ENCODE results near the gene KIF2C. TPM values are rescaled to one million over a fixed set of nuclear protein-coding genes. Genes with fewer than 3 reads are reported as not detected.
A peak's percentile ranks its signal among the peaks of the same experiment; 100 is the strongest.
"Not testable (repeated sequence)": the region's sequence is repeated elsewhere in the genome, so short reads cannot be mapped to it uniquely, and the experiment has no call there.

Gene KIF2C
- total and polyA plus RNA-seq, 9 of the 15 experiments (the other 6 are each of a cell fraction or from before 2014, with no cell fraction given) = 84.9 to 226 (median 169) TPM

GRCh38 chr1:44810762-44811105, 71.1 kb downstream of the KIF2C start:
- H3K4me2 ChIP-seq (ENCODE audit: insufficient read depth, low read length); in situ Hi-C loops (cut with MboI); H3K4me3 ChIP-seq; DNase-seq (ENCODE audit: extremely low read depth in 1 of 4, low spot score in 3 of 4); H2AFZ ChIP-seq (ENCODE audit: low read depth, low read length); BruUV-seq (replicated peaks); intact Hi-C loops (cut with micrococcal nuclease); H4K20me1 ChIP-seq (replicated peaks; ENCODE audit: control insufficient read depth, insufficient read depth, low read length); H3K9me1 ChIP-seq (ENCODE audit: control insufficient read depth, insufficient read depth, low read length); FAIRE-seq; ATAC-seq; CTCF ChIA-PET (ENCODE audit: low intra/inter-chr PET ratio); H3K27ac ChIP-seq (ENCODE audit: extremely low read depth, low read depth, low read length); H3K9me3 ChIP-seq (replicated peaks; ENCODE audit: control insufficient read depth, insufficient read depth, low read depth, low read length); H3K27me3 ChIP-seq (ENCODE audit: control insufficient read depth in 2 of 2, insufficient read depth in 2 of 2, low read length in 2 of 2); TF ChIP-seq ZNF740 (tag; IDR thresholded peaks at IDR 0.05): not testable (repeated sequence)
- Histone ChIP-seq H3K36me3 (ENCODE audit: control insufficient read depth, insufficient read depth, low read length) (peaks cover 13% of the 10 kb centered on the region; the same call in 2 of the 3 replicates), H3K79me2 (ENCODE audit: control insufficient read depth, insufficient read depth, low read length) (peaks cover 13% of the 10 kb centered on the region; the same call in 1 of the 3 replicates), H3K4me1 (replicated peaks in 1 of 2; ENCODE audit: control insufficient read depth in 2 of 2, insufficient read depth in 2 of 2, low read length in 2 of 2) (peaks cover 59 to 67% of the 10 kb centered on the region in 2 experiments), H3K9ac (ENCODE audit: insufficient read depth in 1 of 2, low read depth in 2 of 2, low read length in 2 of 2) (peak overlapping the region in 1 of 2 experiments; percentile 24; a peak in 1 of 4 replicates)
- WGBS (ENCODE audit: insufficient coverage, low coverage, missing lambda C conversion rate) = 79% methylated on average over 4 of the region's 4 CpGs
- POLR2A ChIA-PET = interaction anchor here (2.3 to 16.9 kb wide), 4 partner anchors 8 to 89 kb away, joined by 7 to 594 read pairs (median 46); partner anchors contain the start of genes PLK3 and RPS8
- 0 out of 2 replicates have a peak, but pooled peaks have one; percentile 12 for TF ChIP-seq ZNF740 (CRISPR knock-in tag; IDR thresholded peaks at IDR 0.05)

- BruUV-seq (replicated peaks) = no TSS peak
- H3K79me2 ChIP-seq (ENCODE audit: control insufficient read depth, insufficient read depth, low read length) = peaks cover 13% of the 10 kb centered on the region; the same call in 1 of the 3 replicates
- in situ Hi-C loops (cut with MboI) = no loop called here
Measured at GRCh38 chr1:44811234-44811633, 71.6 kb downstream of the KIF2C start.

More at GRCh38 chr1:44811234-44811633, 71.6 kb downstream of the KIF2C start:
- Histone ChIP-seq H3K36me3 (ENCODE audit: control insufficient read depth, insufficient read depth, low read length) (peaks cover 8% of the 10 kb centered on the region; the same call in 2 of the 3 replicates), H4K20me1 (replicated peaks; ENCODE audit: control insufficient read depth, insufficient read depth, low read length) (no peaks in the 10 kb centered on the region), H3K9ac (ENCODE audit: insufficient read depth in 1 of 2, low read depth in 2 of 2, low read length in 2 of 2) (no peak overlapping the region; a peak in 1 of 4 replicates), H3K4me3 (no peak overlapping the region), H3K9me3 (replicated peaks; ENCODE audit: control insufficient read depth, insufficient read depth, low read depth, low read length) (no peaks in the 10 kb centered on the region; the same call in 1 of the 2 replicates), H3K27ac (ENCODE audit: extremely low read depth, low read depth, low read length) (peak overlapping the region; percentile 29; the same call in 1 of the 3 replicates), H3K4me1 (replicated peaks in 1 of 2; ENCODE audit: control insufficient read depth in 2 of 2, insufficient read depth in 2 of 2, low read length in 2 of 2) (peaks cover 58 to 62% of the 10 kb centered on the region in 2 experiments), H3K9me1 (ENCODE audit: control insufficient read depth, insufficient read depth, low read length) (peaks cover 6% of the 10 kb centered on the region), H3K4me2 (ENCODE audit: insufficient read depth, low read length) (peak overlapping the region; percentile 13; the same call in 1 of the 2 replicates), H3K27me3 (ENCODE audit: control insufficient read depth in 2 of 2, insufficient read depth in 2 of 2, low read length in 2 of 2) (no peaks in the 10 kb centered on the region), H2AFZ (ENCODE audit: low read depth, low read length) (peak overlapping the region; percentile 35; the same call in 1 of the 2 replicates)
- intact Hi-C loops (cut with micrococcal nuclease) = no loop called here
- WGBS (ENCODE audit: insufficient coverage, low coverage, missing lambda C conversion rate) = 39% methylated on average over 8 of the region's 8 CpGs
- FAIRE-seq (no peak), ATAC-seq (no peak), DNase-seq (ENCODE audit: extremely low read depth in 1 of 4, low spot score in 3 of 4) (no peak)
- CTCF ChIA-PET (ENCODE audit: low intra/inter-chr PET ratio) = no interaction called here
- TF ChIP-seq MECOM (CRISPR knock-in tag; IDR thresholded peaks at IDR 0.05) (0 out of 2 replicates have a peak, but pooled peaks have one; percentile 8), HNRNPL (IDR thresholded peaks at IDR 0.05; ENCODE audit: low read depth, low read length) (no peak)
- POLR2A ChIA-PET = interaction anchor here (0.6 to 16.9 kb wide), 5 partner anchors 8 to 201 kb away, joined by 3 to 594 read pairs (median 7); partner anchors contain the start of genes RPS8 and UROD

All from K562 (cell line).